GM19023 (cell line): ENCODE measurements around the gene PKP4.

Experiments used
- ATAC-seq: cut with Tn5 transposase; IDR thresholded peaks from one replicate; pipeline ENCODE4 v1.9.1; 2021; ENCODE audit warnings: mild to moderate bottlenecking, moderate library complexity; ENCODE audit not compliant: unreplicated experiment

Gene PKP4

GRCh38 chr2:158495175-158495574 is 38.4 kb downstream of the PKP4 start:
- no peak for ATAC-seq

GRCh38 chr2:158496986-158497385 is 40.2 kb downstream of the PKP4 start:
- ATAC-seq, result no peak

- ATAC-seq, result no peak
Observed at GRCh38 chr2:158497486-158497885, 40.7 kb downstream of the PKP4 start.

GRCh38 chr2:158498043-158498748 is 41.4 kb downstream of the PKP4 start:
- ATAC-seq, result no peak

GRCh38 chr2:158498749-158499136 is 42.0 kb downstream of the PKP4 start:
- no peak for ATAC-seq

GRCh38 chr2:158499383-158499782 is 42.6 kb downstream of the PKP4 start:
- no peak for ATAC-seq

- ATAC-seq, result no peak
Observed at GRCh38 chr2:158500333-158500732, 43.6 kb downstream of the PKP4 start.

GRCh38 chr2:158501301-158501700 is 44.5 kb downstream of the PKP4 start:
- ATAC-seq, result no peak

- no peak for ATAC-seq
Observed at GRCh38 chr2:158502974-158503373, 46.2 kb downstream of the PKP4 start.

- no peak for ATAC-seq
Observed at GRCh38 chr2:158504088-158504487, 47.3 kb downstream of the PKP4 start.

GRCh38 chr2:158505448-158505934 is 48.7 kb downstream of the PKP4 start:
- ATAC-seq, result no peak

- peak; percentile 78 for ATAC-seq
Observed at GRCh38 chr2:158507141-158507540, 50.4 kb downstream of the PKP4 start.

- no peak for ATAC-seq
Observed at GRCh38 chr2:158507679-158508078, 50.9 kb downstream of the PKP4 start.

GRCh38 chr2:158509928-158510797 is 53.4 kb downstream of the PKP4 start:
- ATAC-seq, result no peak

GRCh38 chr2:158510887-158511286 is 54.1 kb downstream of the PKP4 start:
- ATAC-seq, result no peak

- no peak for ATAC-seq
Observed at GRCh38 chr2:158511706-158512105, 55.0 kb downstream of the PKP4 start.

GRCh38 chr2:158512323-158512722 is 55.6 kb downstream of the PKP4 start:
- no peak for ATAC-seq

- ATAC-seq, result no peak
Observed at GRCh38 chr2:158513841-158514240, 57.1 kb downstream of the PKP4 start.

- ATAC-seq, result no peak
Observed at GRCh38 chr2:158518084-158518483, 61.3 kb downstream of the PKP4 start.

GRCh38 chr2:158519481-158519880 is 62.7 kb downstream of the PKP4 start:
- no peak for ATAC-seq

- no peak for ATAC-seq
Observed at GRCh38 chr2:158529379-158530259, 72.9 kb downstream of the PKP4 start.
